Vagina (tissue), 2 donors: ENCODE data around the gene CALML3.

Experiments
- POLR2A ChIP-seq, 2 donors: fragments of 450-650 bp; IDR thresholded peaks; one replicate each; pipeline ENCODE4 v1.6.1; 2017; ENCODE audit warnings: antibody characterized with exemption in 2 of 2, mild to moderate bottlenecking in 2 of 2, moderate library complexity in 2 of 2
- POLR2AphosphoS5 ChIP-seq, 2 donors: sonication (generic); formaldehyde crosslinking; IDR thresholded peaks; one replicate each; pipeline ENCODE4 v1.9.0; 2017; ENCODE audit warnings: antibody characterized with exemption in 2 of 2, mild to moderate bottlenecking in 2 of 2, low read depth in 1 of 2; ENCODE audit not compliant: insufficient read depth in 1 of 2
- TF ChIP-seq, protein P1 (sequence below), 3 experiments: fragments of 450-650 bp in 2 of 3; fragments of 200-600 bp in 1 of 3; sonication (generic) in 1 of 3; IDR thresholded peaks; one replicate each; pipeline ENCODE4 v1.5.1; 2017 to 2019; ENCODE audit warnings: antibody characterized with exemption in 3 of 3, mild to moderate bottlenecking in 2 of 3, moderate library complexity in 2 of 3

GRCh38 chr10:5527332-5528200, 2.8 kb downstream of the CALML3 start:
- TF ChIP-seq, protein P1, sequence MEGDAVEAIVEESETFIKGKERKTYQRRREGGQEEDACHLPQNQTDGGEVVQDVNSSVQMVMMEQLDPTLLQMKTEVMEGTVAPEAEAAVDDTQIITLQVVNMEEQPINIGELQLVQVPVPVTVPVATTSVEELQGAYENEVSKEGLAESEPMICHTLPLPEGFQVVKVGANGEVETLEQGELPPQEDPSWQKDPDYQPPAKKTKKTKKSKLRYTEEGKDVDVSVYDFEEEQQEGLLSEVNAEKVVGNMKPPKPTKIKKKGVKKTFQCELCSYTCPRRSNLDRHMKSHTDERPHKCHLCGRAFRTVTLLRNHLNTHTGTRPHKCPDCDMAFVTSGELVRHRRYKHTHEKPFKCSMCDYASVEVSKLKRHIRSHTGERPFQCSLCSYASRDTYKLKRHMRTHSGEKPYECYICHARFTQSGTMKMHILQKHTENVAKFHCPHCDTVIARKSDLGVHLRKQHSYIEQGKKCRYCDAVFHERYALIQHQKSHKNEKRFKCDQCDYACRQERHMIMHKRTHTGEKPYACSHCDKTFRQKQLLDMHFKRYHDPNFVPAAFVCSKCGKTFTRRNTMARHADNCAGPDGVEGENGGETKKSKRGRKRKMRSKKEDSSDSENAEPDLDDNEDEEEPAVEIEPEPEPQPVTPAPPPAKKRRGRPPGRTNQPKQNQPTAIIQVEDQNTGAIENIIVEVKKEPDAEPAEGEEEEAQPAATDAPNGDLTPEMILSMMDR (IDR thresholded peaks at IDR 0.05) = no peak
- TF ChIP-seq POLR2A (IDR thresholded peaks at IDR 0.05) = no peak
- TF ChIP-seq POLR2AphosphoS5 (IDR thresholded peaks at IDR 0.05; ENCODE audit: insufficient read depth in 1 of 2, low read depth in 1 of 2) = no peak
